T47D (cell line): Measurements from ENCODE around the gene FGGY.

Experiments used
- DNase-seq, 2 experiments: peaks; one replicate each; pipeline versions ENCODE4 v3.0.0 to v3.0.0-alpha.2; 2011 to 2012; ENCODE audit warnings: low read depth in 1 of 2, low spot score in 1 of 2
- JUND ChIP-seq: IDR thresholded peaks from 2 replicates; pipeline ENCODE4 v1.6.1; 2012; ENCODE audit warnings: low read depth
- in situ Hi-C: cut with HindIII; loops from 2 replicates; pipeline ENCODE4 v1.10.0; 2016; ENCODE audit warnings: low sequenced_read_pairs, low pct_unique_long_range_greater_than_20kb

FGGY gene

DNA sequence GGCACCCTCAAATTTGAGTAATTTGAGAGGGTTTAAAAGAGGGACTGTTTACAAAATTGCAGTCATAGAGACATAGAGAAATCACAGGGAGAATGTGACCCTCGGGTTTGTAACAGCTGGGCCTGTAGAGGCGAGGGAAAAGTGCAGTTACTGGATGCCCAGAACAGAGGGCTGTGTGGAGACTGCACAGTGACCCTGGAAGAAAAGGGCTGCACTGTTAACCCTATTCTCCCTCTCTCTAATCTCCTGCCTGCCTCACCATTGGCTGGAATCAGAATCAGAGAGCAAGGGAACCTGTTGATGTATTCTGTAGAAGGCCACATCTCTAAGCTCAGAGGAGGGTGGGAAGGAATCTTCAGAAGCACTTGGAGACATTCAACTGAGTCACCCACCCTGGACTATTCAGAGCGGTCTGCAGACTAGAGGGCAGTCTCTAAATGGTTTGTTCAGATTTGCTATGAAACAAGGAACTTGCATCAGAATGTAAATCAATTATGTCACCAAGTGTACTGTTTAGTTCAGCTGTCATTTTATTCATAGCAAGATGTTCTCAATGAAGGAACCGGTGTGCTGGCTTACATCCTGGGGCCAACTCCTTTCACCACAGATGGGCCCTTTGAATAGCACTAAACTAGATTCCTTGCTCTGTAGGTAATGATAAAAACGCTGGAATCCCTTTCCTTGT is 385.6 kb downstream of the FGGY start:
- DNase-seq: no peak
- no peak for TF ChIP-seq JUND
- in situ Hi-C loops: no loop called here

DNA sequence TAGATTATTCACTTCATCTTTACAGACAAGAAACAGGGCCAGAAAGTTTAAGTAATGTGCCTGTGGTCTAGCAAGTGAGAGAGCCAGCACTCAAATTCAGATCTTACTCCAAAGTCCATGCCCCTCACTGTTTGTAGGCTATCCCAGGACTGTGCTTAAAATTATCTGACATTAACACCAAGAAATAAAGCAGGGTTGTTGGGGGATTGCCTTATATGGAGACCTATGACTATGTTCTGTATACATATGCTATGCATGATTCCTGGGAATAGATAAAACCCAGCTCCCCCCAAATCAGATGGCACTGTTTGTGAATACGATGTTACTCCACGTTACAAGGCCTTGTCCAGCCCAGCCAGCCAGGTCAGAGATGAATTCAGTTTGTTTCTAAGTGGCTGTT is 386.3 kb downstream of the FGGY start:
- no peak for DNase-seq
- no peak for TF ChIP-seq JUND
- in situ Hi-C loops: no loop called here

DNA sequence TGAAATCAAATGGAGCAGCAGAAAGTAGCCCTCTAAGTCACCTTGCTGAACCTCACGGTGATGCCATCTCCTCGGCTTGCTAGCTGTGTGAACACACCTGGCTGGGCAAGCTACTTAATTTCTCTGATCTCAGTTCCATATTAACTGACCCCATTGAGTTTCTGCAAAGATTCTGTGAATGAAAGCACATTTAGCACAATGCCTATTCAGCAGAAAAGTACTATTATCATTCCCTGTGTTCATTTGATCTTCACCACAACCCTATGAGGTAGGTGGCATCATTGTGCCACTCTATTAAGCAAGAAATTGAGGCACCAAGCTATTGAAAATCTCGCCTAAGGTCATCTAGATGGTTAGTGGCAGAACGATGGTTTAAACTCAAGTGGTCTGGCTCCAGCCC is 387.8 kb downstream of the FGGY start:
- DNase-seq: no peak
- no peak for TF ChIP-seq JUND
- in situ Hi-C loops: no loop called here

DNA sequence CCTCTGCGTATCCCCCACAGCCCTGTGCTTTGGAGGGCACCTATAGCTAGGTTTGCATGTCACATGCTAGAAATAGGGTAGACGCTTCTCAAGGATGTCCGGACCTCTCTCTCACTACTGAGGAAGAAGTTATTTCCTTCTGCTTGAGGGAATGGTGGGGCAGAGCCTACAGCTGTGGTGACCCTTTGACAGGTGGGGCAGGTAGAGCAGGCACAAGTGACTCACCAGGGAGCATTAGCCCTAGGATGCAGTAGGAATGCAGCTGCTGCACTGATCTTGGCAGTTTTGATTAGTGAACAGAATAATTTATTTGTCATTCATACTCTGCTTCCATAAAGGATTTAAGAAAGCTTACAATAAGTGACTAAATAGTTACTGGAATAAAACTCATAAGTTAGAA is 388.2 kb downstream of the FGGY start:
- in situ Hi-C loops: no loop called here
- DNase-seq: no peak
- TF ChIP-seq JUND: no peak

DNA sequence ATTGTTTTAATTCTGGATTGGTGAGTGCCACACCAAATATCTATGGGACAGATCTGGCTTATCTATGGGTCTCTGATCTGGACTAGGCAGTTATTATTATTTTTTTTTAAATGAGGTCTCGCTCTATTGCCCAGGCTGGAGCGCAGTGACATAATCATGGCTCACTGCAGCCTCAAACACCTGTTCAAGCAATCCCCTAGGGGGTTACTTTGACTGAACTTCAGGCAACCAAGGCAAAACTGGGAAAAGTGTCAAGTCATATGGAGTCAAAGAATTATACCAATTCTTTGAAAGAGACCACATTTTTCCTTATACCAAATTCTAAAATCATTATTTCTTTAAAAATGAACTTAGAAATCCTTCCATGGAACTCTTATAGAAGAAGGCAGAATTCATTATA is 388.8 kb downstream of the FGGY start:
- DNase-seq: no peak
- no peak for TF ChIP-seq JUND
- in situ Hi-C loops: no loop called here

DNA sequence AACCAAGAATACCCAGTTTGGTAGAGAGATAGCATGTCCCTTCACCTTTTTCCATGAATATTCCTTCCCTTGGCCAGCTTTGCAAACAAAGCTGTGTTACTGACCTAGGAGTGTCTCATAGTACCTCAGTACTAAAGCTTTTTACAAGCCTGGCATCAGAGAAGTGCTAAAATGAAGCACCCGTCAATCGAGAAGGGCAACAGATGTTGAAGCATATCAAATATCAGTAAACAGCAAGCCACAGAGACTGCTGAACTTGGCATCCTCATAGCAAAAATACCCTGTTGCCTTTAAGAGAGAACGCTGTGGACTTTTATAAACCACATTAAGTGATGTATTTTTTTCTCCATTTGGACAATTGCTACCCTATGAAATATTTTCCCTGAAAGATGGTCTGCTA is 389.3 kb downstream of the FGGY start:
- in situ Hi-C loops: no loop called here
- TF ChIP-seq JUND: no peak
- DNase-seq: no peak

DNA sequence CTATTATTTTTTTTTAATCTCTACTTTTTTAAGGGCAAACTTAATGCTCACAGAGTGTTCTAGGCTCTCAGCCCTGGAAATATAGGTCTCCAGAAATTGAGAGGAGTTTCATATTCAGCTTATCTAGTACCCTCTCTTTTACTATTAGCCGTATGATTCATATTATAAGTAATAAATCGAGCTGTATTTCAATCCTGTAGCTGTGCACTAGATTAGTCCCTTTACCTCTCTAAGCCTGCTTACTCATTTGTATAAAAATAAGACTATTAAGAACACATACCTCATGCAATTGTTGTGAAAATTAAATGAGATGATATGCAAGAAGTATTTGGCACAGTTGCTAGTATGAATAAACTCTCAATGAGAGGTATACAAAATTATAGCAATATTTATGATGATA is 389.7 kb downstream of the FGGY start:
- DNase-seq: no peak
- TF ChIP-seq JUND: no peak
- in situ Hi-C loops: no loop called here

DNA sequence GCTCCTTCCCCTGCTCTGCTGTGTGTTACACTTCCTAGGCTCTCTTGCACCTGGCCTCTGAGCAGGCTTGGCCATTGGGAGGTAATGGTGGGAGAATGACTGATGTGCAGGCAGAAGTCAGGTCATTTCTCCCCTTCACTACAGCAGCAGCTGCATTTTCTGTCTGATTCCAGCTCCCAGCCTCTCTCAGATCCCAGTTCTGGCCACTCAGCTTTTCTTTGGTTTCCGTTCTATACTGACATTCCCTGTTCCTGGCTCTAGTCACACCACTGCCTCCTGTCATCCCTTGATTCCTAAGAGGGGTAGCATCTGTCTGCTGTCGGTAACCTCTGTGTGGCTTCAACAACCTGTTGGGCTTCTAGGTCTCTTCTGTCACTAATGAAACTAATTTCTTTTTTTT is 390.2 kb downstream of the FGGY start:
- no peak for TF ChIP-seq JUND
- DNase-seq: no peak
- in situ Hi-C loops: no loop called here

DNA sequence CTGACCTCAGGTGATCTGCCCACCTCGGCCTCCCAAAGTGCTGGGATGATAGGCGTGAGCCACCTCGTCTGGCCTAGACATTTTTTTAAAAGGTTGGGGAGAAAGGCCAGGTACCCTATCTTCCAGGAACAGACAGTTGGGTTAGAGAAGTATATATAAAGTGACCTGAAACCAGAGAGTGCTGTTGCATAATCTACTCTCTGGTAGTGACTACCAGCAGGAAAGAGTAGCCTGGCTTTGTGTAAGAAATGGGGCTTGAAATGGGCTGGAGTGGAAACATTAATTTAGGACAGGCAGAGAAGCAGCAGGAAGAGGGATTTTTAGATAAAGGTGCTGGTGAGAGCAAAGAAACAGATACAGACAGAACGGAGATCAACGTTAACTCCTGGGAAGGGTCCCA is 392.1 kb downstream of the FGGY start:
- DNase-seq: no peak
- no peak for TF ChIP-seq JUND
- in situ Hi-C loops: no loop called here

DNA sequence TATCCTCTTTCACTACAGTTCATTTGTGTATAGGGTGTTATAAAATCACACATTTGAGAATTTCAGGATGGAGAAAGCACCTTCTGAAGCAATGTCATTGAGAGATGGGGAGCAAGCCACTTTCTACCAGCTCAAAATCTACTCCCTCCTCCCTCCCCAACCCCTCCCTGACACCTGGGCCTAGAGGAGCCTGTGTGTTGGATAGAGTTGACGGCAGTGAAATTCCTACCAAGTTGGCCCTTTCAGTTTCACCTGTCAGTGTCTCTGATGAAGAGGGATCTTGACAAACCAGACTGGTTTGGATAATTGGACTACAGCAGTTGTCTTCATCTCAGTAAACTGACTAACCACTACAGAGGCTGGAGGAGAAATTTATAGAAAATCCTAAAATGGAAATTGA is 392.8 kb downstream of the FGGY start:
- DNase-seq: no peak
- no peak for TF ChIP-seq JUND
- in situ Hi-C loops: no loop called here

DNA sequence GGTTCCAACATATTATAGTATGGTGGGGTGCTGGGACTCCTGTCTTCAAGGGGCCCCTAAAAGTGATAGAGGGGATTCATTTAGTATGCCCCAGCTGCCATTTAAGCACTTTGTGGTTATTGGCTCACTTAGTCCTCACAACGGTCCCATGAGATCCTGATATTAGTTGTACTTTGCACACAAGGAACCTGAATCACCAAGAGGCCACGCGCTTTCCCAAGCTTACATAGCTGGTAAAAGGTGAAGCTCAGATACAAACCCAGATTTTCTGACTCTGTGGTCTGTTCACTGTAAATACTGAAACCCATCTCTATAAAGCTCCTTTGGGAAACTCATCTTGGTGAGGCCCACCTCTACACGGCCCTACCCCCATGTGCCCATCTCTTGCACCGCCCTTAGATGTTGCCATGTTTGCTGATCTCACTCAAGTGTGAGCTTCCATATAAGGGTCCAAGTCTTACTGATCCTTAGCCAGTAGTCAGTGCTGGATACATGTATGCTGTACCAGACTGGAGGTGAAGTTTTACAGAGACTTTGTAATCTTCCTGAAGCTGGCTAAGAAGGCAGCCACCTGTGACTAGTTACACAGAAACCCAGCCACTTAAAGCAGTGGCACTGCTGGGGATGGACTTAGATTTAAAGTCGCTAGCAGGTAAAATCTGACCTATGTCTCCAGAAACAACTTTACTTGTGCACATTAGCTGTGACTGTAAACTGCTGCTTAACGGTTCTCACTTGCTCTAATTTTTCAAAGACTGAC is 393.5 kb downstream of the FGGY start:
- no peak for TF ChIP-seq JUND
- in situ Hi-C loops: no loop called here
- no peak for DNase-seq

DNA sequence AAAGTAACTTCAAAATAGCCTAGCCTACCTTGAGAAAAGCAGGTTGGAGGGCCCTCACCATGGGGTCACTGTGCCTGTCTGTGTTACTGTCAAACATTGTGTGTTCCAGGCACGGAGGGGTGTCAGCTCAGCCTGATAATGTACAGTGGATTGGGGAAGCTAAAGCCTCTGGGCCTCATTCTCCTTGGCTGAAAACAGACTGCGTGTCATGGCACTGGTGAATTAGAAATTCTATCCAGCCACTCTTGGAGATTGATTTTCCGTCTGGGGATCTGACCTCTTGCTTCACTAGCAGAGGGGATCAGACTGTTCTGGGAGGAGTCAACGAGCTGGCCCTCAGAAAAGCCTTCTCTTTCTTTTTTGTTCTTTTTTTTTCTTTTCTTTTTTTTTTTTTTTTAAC is 394.4 kb downstream of the FGGY start:
- in situ Hi-C loops: no loop called here
- no peak for DNase-seq
- no peak for TF ChIP-seq JUND

DNA sequence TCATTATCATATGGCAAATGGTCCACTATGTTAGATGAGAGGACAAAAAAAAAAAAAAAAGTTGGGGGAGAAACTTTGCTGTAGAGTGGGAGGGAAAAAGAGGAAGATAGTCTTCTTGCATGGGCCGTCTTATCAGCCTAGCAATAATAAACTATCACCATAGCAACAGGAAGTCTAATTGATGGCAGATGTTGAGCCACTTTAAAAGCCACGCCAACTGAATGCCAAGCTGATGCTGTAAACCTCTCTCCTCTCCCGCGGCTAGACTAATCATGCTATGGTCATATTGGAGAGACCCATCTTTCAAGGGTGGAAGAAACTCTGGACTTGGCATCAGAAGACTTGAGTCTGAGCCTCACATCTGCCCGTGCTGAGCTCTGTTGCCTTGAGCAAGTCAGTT is 395.7 kb downstream of the FGGY start:
- DNase-seq: no peak
- TF ChIP-seq JUND: no peak
- in situ Hi-C loops: no loop called here

DNA sequence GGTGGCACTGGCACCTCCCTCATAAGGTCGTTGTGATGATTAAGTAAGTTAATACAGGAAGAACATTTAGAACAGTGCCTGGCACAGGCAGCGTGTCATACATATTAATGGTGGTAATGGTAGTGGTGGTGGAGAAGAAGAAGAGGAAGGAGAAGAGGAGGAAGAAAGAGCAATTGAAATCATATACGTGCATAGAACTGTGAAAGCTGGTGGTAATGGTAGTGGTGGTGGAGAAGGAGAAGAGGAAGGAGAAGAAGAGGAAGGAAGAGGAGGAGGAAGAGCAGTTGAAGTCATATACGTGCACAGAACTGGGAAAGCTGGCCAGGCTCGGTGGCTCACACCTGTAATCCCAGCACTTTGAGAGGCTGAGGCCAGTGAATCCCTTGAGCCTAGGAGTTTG is 396.5 kb downstream of the FGGY start:
- no peak for TF ChIP-seq JUND
- in situ Hi-C loops: no loop called here
- no peak for DNase-seq
